ENCODE measurements around the gene AIPL1. TPM values are rescaled to one million over a fixed set of nuclear protein-coding genes. Genes with fewer than 3 reads are reported as not detected.
"Not testable (repeated sequence)": the region's sequence is repeated elsewhere in the genome, so short reads cannot be mapped to it uniquely, and the experiment has no call there.

AIPL1 gene
- not detected for polyA plus RNA-seq (2013, experiment 1 of 2)
- not detected for polyA plus RNA-seq (2013, experiment 2 of 2)

- H3K4me1 ChIP-seq (ENCODE audit: control insufficient read depth, insufficient read depth, low read length, poor library complexity, severe bottlenecking): no peaks in the 10 kb centered on the region
- 89 to 93% methylated on average over 8 to 16 of the region's 16 CpGs for WGBS, 2 experiments (ENCODE audit: insufficient coverage in 2 of 2)
- no peaks in the 10 kb centered on the region for H3K36me3 ChIP-seq (ENCODE audit: control insufficient read depth, insufficient read depth, low read length)
- no peak within 1 kb of the TSS for H3K27ac ChIP-seq (ENCODE audit: low read depth, low read length, severe bottlenecking)
- H3K4me3 ChIP-seq (ENCODE audit: extremely low read depth, insufficient read depth, low read length, poor library complexity, severe bottlenecking): no peak within 1 kb of the TSS
- H3K9me3 ChIP-seq (ENCODE audit: control insufficient read depth, low read length): peaks cover 6% of the 10 kb centered on the region
These were observed at the start of gene AIPL1 for GRCh38 chr17:6435051-6435450. TSS of gene AIPL1 (minus strand) at chr17:6435121. CDS start at chr17:6435104, 17 bp downstream.

DNA sequence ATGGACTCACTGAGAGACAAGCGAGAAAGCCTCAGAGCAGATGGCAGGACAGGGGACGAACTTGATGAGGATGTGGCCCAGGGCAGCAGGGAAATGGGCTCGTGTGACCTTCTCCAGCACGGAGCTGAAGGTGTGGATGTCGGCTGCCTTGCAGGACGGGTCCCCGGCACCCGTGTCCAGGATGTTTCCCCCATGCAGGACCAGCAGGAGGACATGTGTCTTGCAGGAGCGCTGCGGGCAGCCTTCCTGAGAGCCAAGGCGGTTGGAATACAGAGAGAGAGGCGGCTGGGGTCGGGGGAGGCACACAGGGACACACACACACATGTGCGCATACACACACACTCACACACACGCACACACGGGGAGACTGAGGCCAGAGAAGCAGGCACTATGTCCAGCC lies 48.6 kb upstream of the AIPL1 start:
- H3K36me3 ChIP-seq (ENCODE audit: control insufficient read depth, insufficient read depth, low read length): no peaks in the 10 kb centered on the region
- no peaks in the 10 kb centered on the region for H3K4me1 ChIP-seq (ENCODE audit: control insufficient read depth, insufficient read depth, low read length, poor library complexity, severe bottlenecking)
- H3K4me3 ChIP-seq (ENCODE audit: extremely low read depth, insufficient read depth, low read length, poor library complexity, severe bottlenecking): no peak overlapping the region
- WGBS, 2 experiments (ENCODE audit: insufficient coverage in 2 of 2): 89 to 90% methylated on average over 10 to 13 of the region's 16 CpGs
- H3K27ac ChIP-seq (ENCODE audit: low read depth, low read length, severe bottlenecking): no peak overlapping the region
- no peaks in the 10 kb centered on the region for H3K9me3 ChIP-seq (ENCODE audit: control insufficient read depth, low read length)

- not testable (repeated sequence) for H3K4me3 ChIP-seq (ENCODE audit: extremely low read depth, insufficient read depth, low read length, poor library complexity, severe bottlenecking); H3K27ac ChIP-seq (ENCODE audit: low read depth, low read length, severe bottlenecking); H3K4me1 ChIP-seq (ENCODE audit: control insufficient read depth, insufficient read depth, low read length, poor library complexity, severe bottlenecking); H3K9me3 ChIP-seq (ENCODE audit: control insufficient read depth, low read length); H3K36me3 ChIP-seq (ENCODE audit: control insufficient read depth, insufficient read depth, low read length)
- 83 to 91% methylated on average over 6 of the region's 10 CpGs for WGBS, 2 experiments (ENCODE audit: insufficient coverage in 2 of 2)
These were observed 47.9 kb upstream of the AIPL1 start for GRCh38 chr17:6482796-6483195.

DNA sequence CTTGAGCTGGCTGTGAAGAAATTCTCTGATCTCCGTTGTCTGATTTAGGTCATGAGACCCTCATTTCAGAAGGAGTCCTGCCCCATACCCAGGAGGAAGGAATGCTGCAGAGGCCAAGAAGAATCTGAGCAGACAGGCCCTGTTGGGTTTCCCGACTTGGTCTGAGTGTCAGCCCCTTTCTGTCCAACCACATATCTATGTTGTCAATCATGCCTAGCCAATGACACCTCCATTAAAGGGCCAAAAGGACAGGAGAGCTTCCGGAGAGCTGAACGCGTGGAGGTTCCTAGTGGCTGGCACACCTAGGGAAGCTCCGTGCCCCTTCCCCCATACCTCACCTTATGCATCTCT lies 47.2 kb upstream of the AIPL1 start:
- Histone ChIP-seq H3K36me3 (ENCODE audit: control insufficient read depth, insufficient read depth, low read length) (no peaks in the 10 kb centered on the region), H3K4me3 (ENCODE audit: extremely low read depth, insufficient read depth, low read length, poor library complexity, severe bottlenecking) (no peak overlapping the region), H3K4me1 (ENCODE audit: control insufficient read depth, insufficient read depth, low read length, poor library complexity, severe bottlenecking) (no peaks in the 10 kb centered on the region), H3K27ac (ENCODE audit: low read depth, low read length, severe bottlenecking) (no peak overlapping the region), H3K9me3 (ENCODE audit: control insufficient read depth, low read length) (no peaks in the 10 kb centered on the region)
- WGBS, 2 experiments (ENCODE audit: insufficient coverage in 2 of 2): 94% methylated on average over 5 to 6 of the region's 6 CpGs

DNA sequence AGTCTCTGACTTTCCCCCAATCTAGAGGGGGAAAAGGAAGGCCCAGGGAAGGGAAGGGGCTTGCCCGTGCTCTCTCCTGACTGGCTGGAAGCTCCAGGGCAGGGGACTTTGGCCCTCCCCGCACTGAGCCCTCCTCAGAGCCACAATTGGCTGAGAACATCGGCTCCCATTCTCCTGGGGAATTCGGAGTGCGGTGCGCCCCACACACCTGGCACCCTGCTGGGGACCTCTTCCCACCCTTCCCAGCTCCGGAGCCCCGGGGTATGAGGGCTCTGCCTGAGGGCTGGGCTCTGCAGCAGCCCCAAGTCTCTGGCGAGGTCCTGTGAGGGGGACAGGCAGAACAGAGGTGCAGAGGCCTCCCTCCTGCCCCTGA lies 45.4 kb upstream of the AIPL1 start:
- Histone ChIP-seq H3K4me1 (ENCODE audit: control insufficient read depth, insufficient read depth, low read length, poor library complexity, severe bottlenecking) (peaks cover 14% of the 10 kb centered on the region), H3K36me3 (ENCODE audit: control insufficient read depth, insufficient read depth, low read length) (no peaks in the 10 kb centered on the region), H3K4me3 (ENCODE audit: extremely low read depth, insufficient read depth, low read length, poor library complexity, severe bottlenecking) (no peak overlapping the region), H3K27ac (ENCODE audit: low read depth, low read length, severe bottlenecking) (no peak overlapping the region), H3K9me3 (ENCODE audit: control insufficient read depth, low read length) (no peaks in the 10 kb centered on the region)
- WGBS, 2 experiments (ENCODE audit: insufficient coverage in 2 of 2): 32 to 44% methylated on average over 3 to 5 of the region's 9 CpGs

DNA sequence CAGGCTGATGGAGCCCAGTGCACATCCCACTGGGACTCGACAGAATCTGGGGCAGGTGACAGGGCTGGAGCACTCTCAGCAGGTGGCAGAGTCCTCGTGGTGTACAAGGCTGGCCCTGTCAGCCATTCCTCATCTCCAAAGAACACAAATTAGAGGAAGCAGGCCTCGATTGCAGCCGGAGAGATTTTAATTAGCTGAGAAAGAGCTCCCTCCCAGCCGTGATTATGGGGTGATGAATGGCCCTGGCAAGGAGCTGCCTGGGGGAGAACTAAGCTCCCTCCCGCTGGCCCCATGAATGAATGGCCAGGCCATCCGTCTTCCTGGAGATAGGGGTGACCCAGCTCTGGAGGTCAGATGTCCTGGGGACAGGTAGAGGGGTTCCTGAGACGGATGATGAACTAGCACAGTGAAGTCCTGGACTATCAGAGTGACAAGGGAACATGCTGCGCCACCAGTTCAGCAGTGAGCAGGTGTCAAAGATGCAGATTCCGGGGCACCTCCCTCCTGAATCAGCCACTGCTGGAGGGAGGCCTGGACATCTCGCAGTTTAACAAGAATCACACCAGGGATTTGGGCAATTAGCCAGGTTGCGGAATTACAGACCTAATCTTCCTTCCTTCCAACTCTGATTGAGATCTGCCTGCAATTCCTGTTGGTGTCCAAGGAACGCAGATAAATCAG lies 44.8 kb upstream of the AIPL1 start:
- Histone ChIP-seq H3K4me1 (ENCODE audit: control insufficient read depth, insufficient read depth, low read length, poor library complexity, severe bottlenecking) (peaks cover 14% of the 10 kb centered on the region), H3K9me3 (ENCODE audit: control insufficient read depth, low read length) (no peaks in the 10 kb centered on the region), H3K4me3 (ENCODE audit: extremely low read depth, insufficient read depth, low read length, poor library complexity, severe bottlenecking) (no peak overlapping the region), H3K36me3 (ENCODE audit: control insufficient read depth, insufficient read depth, low read length) (no peaks in the 10 kb centered on the region), H3K27ac (ENCODE audit: low read depth, low read length, severe bottlenecking) (no peak overlapping the region)
- 76 to 80% methylated on average over 8 to 11 of the region's 13 CpGs for WGBS, 2 experiments (ENCODE audit: insufficient coverage in 2 of 2)

DNA sequence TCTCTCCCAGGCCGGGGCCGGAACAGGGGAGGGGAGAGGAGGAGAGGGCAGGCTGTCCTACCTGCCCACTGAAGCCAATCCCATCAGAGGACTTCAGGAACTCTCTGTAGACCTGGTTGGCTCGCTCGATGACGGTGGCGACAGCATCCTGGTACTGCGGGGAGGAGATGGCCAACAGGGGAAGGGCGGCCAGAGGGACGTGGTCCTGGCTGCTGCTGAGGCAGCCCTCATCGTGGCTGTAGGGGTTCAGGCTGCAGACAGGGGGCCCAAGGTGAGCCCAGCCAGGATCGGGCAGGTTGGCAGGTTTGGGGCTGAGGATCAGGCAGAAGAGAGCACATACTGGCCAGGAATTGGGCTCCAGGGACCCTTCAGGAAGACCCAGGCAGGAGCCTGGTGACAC lies 43.6 kb upstream of the AIPL1 start:
- Histone ChIP-seq H3K9me3 (ENCODE audit: control insufficient read depth, low read length) (no peaks in the 10 kb centered on the region), H3K27ac (ENCODE audit: low read depth, low read length, severe bottlenecking) (no peak overlapping the region), H3K36me3 (ENCODE audit: control insufficient read depth, insufficient read depth, low read length) (no peaks in the 10 kb centered on the region), H3K4me1 (ENCODE audit: control insufficient read depth, insufficient read depth, low read length, poor library complexity, severe bottlenecking) (peaks cover 14% of the 10 kb centered on the region), H3K4me3 (ENCODE audit: extremely low read depth, insufficient read depth, low read length, poor library complexity, severe bottlenecking) (no peak overlapping the region)
- WGBS, 2 experiments (ENCODE audit: insufficient coverage in 2 of 2): 92 to 97% methylated on average over 4 to 11 of the region's 11 CpGs

DNA sequence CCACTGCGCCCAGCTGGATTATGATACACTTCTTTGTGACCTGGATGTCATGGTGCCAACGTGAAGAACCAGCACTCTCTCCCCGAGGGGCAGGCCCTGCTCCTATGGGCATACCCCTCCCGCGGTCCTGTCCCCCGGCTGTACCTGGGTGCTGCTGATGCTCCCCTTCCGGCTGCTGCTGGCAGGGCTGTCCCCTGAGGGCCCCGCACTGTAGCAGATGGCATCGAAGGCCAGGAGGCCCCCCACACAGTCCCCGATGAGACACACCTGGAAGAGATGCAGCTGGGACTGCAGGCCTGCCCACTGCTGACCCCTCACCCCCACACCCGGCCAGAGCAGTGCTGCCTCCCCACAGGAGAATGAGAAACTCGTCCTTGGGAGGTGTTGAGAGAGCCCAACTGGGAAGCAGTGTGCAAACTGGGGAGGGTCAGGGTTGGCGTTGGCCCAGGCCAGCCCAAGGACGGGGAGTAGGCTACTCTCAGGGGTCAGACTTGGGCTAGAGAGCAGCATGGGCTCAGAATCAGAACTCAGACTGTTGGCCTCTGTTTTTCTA lies 43.0 kb upstream of the AIPL1 start:
- 89 to 92% methylated on average over 12 to 13 of the region's 14 CpGs for WGBS, 2 experiments (ENCODE audit: insufficient coverage in 2 of 2)
- no peak overlapping the region for H3K4me3 ChIP-seq (ENCODE audit: extremely low read depth, insufficient read depth, low read length, poor library complexity, severe bottlenecking)
- H3K4me1 ChIP-seq (ENCODE audit: control insufficient read depth, insufficient read depth, low read length, poor library complexity, severe bottlenecking): peaks cover 14% of the 10 kb centered on the region
- H3K36me3 ChIP-seq (ENCODE audit: control insufficient read depth, insufficient read depth, low read length): no peaks in the 10 kb centered on the region
- H3K27ac ChIP-seq (ENCODE audit: low read depth, low read length, severe bottlenecking): no peak overlapping the region
- H3K9me3 ChIP-seq (ENCODE audit: control insufficient read depth, low read length): no peaks in the 10 kb centered on the region

- no peaks in the 10 kb centered on the region for H3K36me3 ChIP-seq (ENCODE audit: control insufficient read depth, insufficient read depth, low read length)
- no peak overlapping the region for H3K4me3 ChIP-seq (ENCODE audit: extremely low read depth, insufficient read depth, low read length, poor library complexity, severe bottlenecking)
- H3K4me1 ChIP-seq (ENCODE audit: control insufficient read depth, insufficient read depth, low read length, poor library complexity, severe bottlenecking): peaks cover 14% of the 10 kb centered on the region
- H3K9me3 ChIP-seq (ENCODE audit: control insufficient read depth, low read length): no peaks in the 10 kb centered on the region
- 93% methylated on average over 5 to 9 of the region's 10 CpGs for WGBS, 2 experiments (ENCODE audit: insufficient coverage in 2 of 2)
- no peak overlapping the region for H3K27ac ChIP-seq (ENCODE audit: low read depth, low read length, severe bottlenecking)
These were observed 41.9 kb upstream of the AIPL1 start for GRCh38 chr17:6476810-6477179.

DNA sequence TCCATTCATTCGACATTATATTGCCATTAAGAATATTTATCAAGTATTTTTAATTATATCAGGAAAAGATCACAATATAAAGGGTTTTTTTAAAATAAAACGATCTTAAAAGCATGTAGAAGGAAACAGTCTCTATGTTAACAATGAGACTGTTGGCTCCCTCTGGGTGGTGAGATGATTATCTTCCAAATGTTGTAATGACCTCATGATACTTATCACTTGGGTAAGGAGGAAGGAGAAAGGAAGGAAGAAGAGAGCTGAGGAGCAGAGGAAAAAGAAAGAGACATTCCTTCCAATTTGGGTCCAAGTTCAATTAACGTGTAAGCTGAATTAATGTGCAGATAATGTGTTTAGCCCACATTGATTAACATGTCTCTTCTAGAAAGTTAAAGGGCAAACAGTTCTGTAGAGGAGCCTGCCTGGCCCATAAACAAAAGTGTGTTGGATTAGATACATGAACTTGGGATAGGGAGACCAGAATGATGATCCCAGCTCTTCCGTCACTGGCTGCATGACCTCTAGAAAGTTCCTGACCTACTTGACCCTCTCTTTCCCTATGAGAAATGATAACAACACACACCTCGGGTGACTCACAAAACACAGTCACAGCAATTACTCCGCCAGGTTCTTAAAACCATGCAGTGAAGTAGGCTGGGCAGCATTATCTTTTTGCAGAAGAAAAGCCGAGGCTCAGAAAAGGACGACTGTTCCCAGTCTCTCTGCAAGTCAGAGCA lies 41.3 kb upstream of the AIPL1 start:
- no peaks in the 10 kb centered on the region for H3K36me3 ChIP-seq (ENCODE audit: control insufficient read depth, insufficient read depth, low read length)
- H3K27ac ChIP-seq (ENCODE audit: low read depth, low read length, severe bottlenecking): no peak overlapping the region
- H3K4me1 ChIP-seq (ENCODE audit: control insufficient read depth, insufficient read depth, low read length, poor library complexity, severe bottlenecking): peaks cover 14% of the 10 kb centered on the region
- WGBS, 2 experiments (ENCODE audit: insufficient coverage in 2 of 2): 86 to 90% methylated on average over 5 to 6 of the region's 8 CpGs
- H3K9me3 ChIP-seq (ENCODE audit: control insufficient read depth, low read length): no peaks in the 10 kb centered on the region
- H3K4me3 ChIP-seq (ENCODE audit: extremely low read depth, insufficient read depth, low read length, poor library complexity, severe bottlenecking): no peak overlapping the region

GRCh38 chr17:6475411-6475810 lies 40.5 kb upstream of the AIPL1 start:
- H3K9me3 ChIP-seq (ENCODE audit: control insufficient read depth, low read length): no peaks in the 10 kb centered on the region
- no peak overlapping the region for H3K4me3 ChIP-seq (ENCODE audit: extremely low read depth, insufficient read depth, low read length, poor library complexity, severe bottlenecking)
- H3K4me1 ChIP-seq (ENCODE audit: control insufficient read depth, insufficient read depth, low read length, poor library complexity, severe bottlenecking): peaks cover 14% of the 10 kb centered on the region
- no peaks in the 10 kb centered on the region for H3K36me3 ChIP-seq (ENCODE audit: control insufficient read depth, insufficient read depth, low read length)
- WGBS, 2 experiments (ENCODE audit: insufficient coverage in 2 of 2): 85 to 94% methylated on average over 3 to 4 of the region's 4 CpGs
- no peak overlapping the region for H3K27ac ChIP-seq (ENCODE audit: low read depth, low read length, severe bottlenecking)

Measured in mesodermal cell (in vitro differentiated cells).